Pancreas (tissue), 10 donors: Measurements from ENCODE around the gene LRRN2. TPM values are rescaled to one million over a fixed set of nuclear protein-coding genes. Genes with fewer than 3 reads are reported as not detected.
A peak's percentile ranks its signal among the peaks of the same experiment; 100 is the strongest.

ENCODE experiments used
- ATAC-seq, 4 donors: fragments of 200-7000 bp; cut with Tn5 transposase; one replicate each; pipeline versions ENCODE4 v1.8.0 to v1.9.1; 2020; ENCODE audit warnings: mild to moderate bottlenecking in 4 of 4, moderate library complexity in 4 of 4
- DNase-seq, 6 donors: peaks; one replicate each; pipeline ENCODE4 v3.0.0-alpha.2; 2020
- FAIRE-seq: peaks from 2 replicates; lab custom pipeline; 2012; peaks lifted over from hg19 to GRCh38; lab: Jason Lieb, UNC
- H3K27ac ChIP-seq, 4 donors: fragments of 200-600 bp; sonication (generic); 1 replicate in 3 of 4; 2 replicates in 1 of 4; pipeline versions ENCODE4 v1.5.0 to v1.8.0; 2020
- H3K27me3 ChIP-seq, 4 donors: fragments of 200-600 bp; one replicate each; pipeline ENCODE4 v1.8.0; 2021
- H3K36me3 ChIP-seq, 3 donors: fragments of 200-600 bp; sonication (generic) in 1 of 3; one replicate each; pipeline versions ENCODE4 v1.5.0 to v1.8.0; 2020 to 2021
- H3K4me1 ChIP-seq, 3 donors: fragments of 200-600 bp; one replicate each; pipeline ENCODE4 v1.8.0; 2021
- H3K4me3 ChIP-seq, 4 donors: fragments of 200-600 bp; sonication (generic) in 2 of 4; one replicate each; pipeline versions ENCODE4 v1.5.0 to v1.8.0; 2020 to 2021
- H3K9me3 ChIP-seq, 4 donors: fragments of 200-600 bp; one replicate each; pipeline ENCODE4 v1.8.0; 2021
- CTCF ChIP-seq, 4 donors: fragments of 200-600 bp; sonication (generic) in 3 of 4; IDR thresholded peaks; one replicate each; pipeline versions ENCODE4 v1.5.0 to v1.8.0; 2021; ENCODE audit warnings: antibody characterized with exemption in 4 of 4
- WGBS, 2 donors: extraction: QIAGEN DNeasy Blood & Tissue Kit; methylation state at CpG; one replicate each; pipeline ENCODE4 v1.1.7; 2013; 5-methylcytosine and 5-hydroxymethylcytosine counted together
- intact Hi-C, 3 donors: fragments of 100-400 bp; cut with DNase I; formaldehyde crosslinking; loops; one replicate each; pipeline versions ENCODE4 v1.11.1 to v1.14.2; 2022
- polyA plus RNA-seq, 2 donors: library from polyadenylated mRNA; stranded (reverse); fragments of 200-250 nt; gene quantifications; one replicate each; pipeline ENCODE4 v1.2.3, GENCODE V29; 2013
- total RNA-seq, 6 donors: library from RNA; stranded (reverse); fragmentation: NEBNext Ultra II Directional in 4 of 6; extraction: Animal tissue kit (Norgen Biotek cat#: 25700) in 4 of 6; gene quantifications; one replicate each; pipeline versions ENCODE4 v1.2.1 to v1.2.4, GENCODE V29; 2021 to 2023
- donor health status: healthy with polysubstance abuse.
- donor health status: DM: no; HTN: no; CAD: no; lungs with moderate emphysema.
- donor health status: DM: no; HTN: no; CAD: no.
- donor health status: control.
- donor health status: control.
- donor health status: Bipolar disorder and iron deficiency.
- donor health status: DM: yes; HTN: yes; CAD: no.
- donor health status: DM: no; HTN: no; CAD: no.
- donor health status: DM: no; HTN: no; CAD: no.
- donor health status: DM: yes; HTN: yes; CAD: no.

LRRN2 gene
- total and polyA plus RNA-seq, 8 donors, result 0.24 to 3.7 (median 0.58) TPM

- intact Hi-C loops, result no loop called here
- ATAC-seq (peak in 1 of 4 donors; percentile 36), DNase-seq (no peak), FAIRE-seq (no peak)
- no peaks in the 10 kb centered on the region for H3K9me3 ChIP-seq
- TF ChIP-seq CTCF (IDR thresholded peaks at IDR 0.05), result no peak
- H3K27ac ChIP-seq, result no peak overlapping the region
- no peak overlapping the region for H3K4me3 ChIP-seq
- H3K36me3 ChIP-seq, result no peaks in the 10 kb centered on the region
- no peaks in the 10 kb centered on the region for H3K4me1 ChIP-seq
- WGBS, 2 donors, result 75 to 77% methylated on average over 4 of the region's 4 CpGs
- no peaks in the 10 kb centered on the region for H3K27me3 ChIP-seq
Observed at GRCh38 chr1:204583909-204584632, 101.5 kb downstream of the LRRN2 start.

- no peaks in the 10 kb centered on the region for H3K36me3 ChIP-seq
- H3K9me3 ChIP-seq, result no peaks in the 10 kb centered on the region
- ATAC-seq, result no peak
- H3K27me3 ChIP-seq, result no peaks in the 10 kb centered on the region
- intact Hi-C loops, result no loop called here
- no peaks in the 10 kb centered on the region for H3K4me1 ChIP-seq
- 90 to 96% methylated on average over 3 of the region's 3 CpGs for WGBS, 2 donors
- no peak for TF ChIP-seq CTCF (IDR thresholded peaks at IDR 0.05)
- DNase-seq, result no peak
- H3K27ac ChIP-seq, result no peak overlapping the region
- H3K4me3 ChIP-seq, result no peak overlapping the region
- no peak for FAIRE-seq
Observed at GRCh38 chr1:204581759-204582158, 103.8 kb downstream of the LRRN2 start.

- ATAC-seq, result no peak
- no peak for TF ChIP-seq CTCF (IDR thresholded peaks at IDR 0.05)
- H3K9me3 ChIP-seq, result no peaks in the 10 kb centered on the region
- FAIRE-seq, result no peak
- DNase-seq, result no peak
- intact Hi-C loops, result no loop called here
- no peak overlapping the region for H3K4me3 ChIP-seq
- WGBS, 2 donors, result 73 to 93% methylated on average over 2 of the region's 2 CpGs
- no peaks in the 10 kb centered on the region for H3K27me3 ChIP-seq
- no peaks in the 10 kb centered on the region for H3K4me1 ChIP-seq
- H3K36me3 ChIP-seq, result no peaks in the 10 kb centered on the region
- no peak overlapping the region for H3K27ac ChIP-seq
Observed at GRCh38 chr1:204580862-204581261, 104.7 kb downstream of the LRRN2 start.

- Histone ChIP-seq H3K36me3 (no peaks in the 10 kb centered on the region), H3K27me3 (no peaks in the 10 kb centered on the region), H3K27ac (no peak overlapping the region), H3K9me3 (no peaks in the 10 kb centered on the region), H3K4me1 (no peaks in the 10 kb centered on the region), H3K4me3 (no peak overlapping the region)
- DNase-seq (no peak), FAIRE-seq (no peak), ATAC-seq (no peak)
- no peak for TF ChIP-seq CTCF (IDR thresholded peaks at IDR 0.05)
- intact Hi-C loops, result no loop called here
- 81 to 88% methylated on average over 6 of the region's 6 CpGs for WGBS, 2 donors
Observed at GRCh38 chr1:204579681-204580080, 105.9 kb downstream of the LRRN2 start.
